GM12872 (cell line): ENCODE measurements around the gene MCIDAS.

Experiments
- TF ChIP-seq, protein P1 (sequence below): IDR thresholded peaks from 3 replicates; pipeline ENCODE4 v1.5.1; 2011; ENCODE audit warnings: low read depth, mild to moderate bottlenecking, low read length, moderate library complexity; ENCODE audit not compliant: insufficient read depth

The MCIDAS gene

DNA sequence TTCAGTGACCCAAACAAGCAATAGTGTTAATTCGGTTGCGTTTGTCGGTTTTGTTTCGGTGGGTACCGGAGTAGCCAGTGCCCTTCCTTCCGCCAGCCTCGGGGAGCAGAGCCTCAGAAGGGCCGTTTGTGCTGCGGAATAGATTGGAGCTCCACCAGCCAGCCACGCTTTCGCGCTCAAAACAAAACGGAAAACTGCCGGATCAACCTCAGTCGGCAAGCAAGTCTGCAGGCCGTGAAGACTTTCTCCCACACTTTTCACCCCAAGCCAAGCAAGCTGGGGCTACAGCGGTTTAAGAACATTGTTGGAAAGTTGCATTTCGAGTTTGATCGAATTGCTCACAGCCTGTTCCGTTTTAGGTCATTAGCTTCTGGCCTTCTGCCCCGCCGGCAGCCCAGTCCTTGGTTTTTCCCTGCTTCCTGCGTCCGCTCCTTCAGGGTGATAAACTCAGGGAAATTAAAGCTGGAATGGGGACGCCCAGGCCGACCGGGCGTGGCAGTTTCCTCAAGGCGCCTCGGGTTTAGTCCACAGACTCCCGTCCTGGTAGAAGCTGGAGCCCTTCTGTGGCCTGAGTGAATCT lies 7.1 kb upstream of the MCIDAS start:
- TF ChIP-seq, protein P1, sequence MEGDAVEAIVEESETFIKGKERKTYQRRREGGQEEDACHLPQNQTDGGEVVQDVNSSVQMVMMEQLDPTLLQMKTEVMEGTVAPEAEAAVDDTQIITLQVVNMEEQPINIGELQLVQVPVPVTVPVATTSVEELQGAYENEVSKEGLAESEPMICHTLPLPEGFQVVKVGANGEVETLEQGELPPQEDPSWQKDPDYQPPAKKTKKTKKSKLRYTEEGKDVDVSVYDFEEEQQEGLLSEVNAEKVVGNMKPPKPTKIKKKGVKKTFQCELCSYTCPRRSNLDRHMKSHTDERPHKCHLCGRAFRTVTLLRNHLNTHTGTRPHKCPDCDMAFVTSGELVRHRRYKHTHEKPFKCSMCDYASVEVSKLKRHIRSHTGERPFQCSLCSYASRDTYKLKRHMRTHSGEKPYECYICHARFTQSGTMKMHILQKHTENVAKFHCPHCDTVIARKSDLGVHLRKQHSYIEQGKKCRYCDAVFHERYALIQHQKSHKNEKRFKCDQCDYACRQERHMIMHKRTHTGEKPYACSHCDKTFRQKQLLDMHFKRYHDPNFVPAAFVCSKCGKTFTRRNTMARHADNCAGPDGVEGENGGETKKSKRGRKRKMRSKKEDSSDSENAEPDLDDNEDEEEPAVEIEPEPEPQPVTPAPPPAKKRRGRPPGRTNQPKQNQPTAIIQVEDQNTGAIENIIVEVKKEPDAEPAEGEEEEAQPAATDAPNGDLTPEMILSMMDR = no peak

DNA sequence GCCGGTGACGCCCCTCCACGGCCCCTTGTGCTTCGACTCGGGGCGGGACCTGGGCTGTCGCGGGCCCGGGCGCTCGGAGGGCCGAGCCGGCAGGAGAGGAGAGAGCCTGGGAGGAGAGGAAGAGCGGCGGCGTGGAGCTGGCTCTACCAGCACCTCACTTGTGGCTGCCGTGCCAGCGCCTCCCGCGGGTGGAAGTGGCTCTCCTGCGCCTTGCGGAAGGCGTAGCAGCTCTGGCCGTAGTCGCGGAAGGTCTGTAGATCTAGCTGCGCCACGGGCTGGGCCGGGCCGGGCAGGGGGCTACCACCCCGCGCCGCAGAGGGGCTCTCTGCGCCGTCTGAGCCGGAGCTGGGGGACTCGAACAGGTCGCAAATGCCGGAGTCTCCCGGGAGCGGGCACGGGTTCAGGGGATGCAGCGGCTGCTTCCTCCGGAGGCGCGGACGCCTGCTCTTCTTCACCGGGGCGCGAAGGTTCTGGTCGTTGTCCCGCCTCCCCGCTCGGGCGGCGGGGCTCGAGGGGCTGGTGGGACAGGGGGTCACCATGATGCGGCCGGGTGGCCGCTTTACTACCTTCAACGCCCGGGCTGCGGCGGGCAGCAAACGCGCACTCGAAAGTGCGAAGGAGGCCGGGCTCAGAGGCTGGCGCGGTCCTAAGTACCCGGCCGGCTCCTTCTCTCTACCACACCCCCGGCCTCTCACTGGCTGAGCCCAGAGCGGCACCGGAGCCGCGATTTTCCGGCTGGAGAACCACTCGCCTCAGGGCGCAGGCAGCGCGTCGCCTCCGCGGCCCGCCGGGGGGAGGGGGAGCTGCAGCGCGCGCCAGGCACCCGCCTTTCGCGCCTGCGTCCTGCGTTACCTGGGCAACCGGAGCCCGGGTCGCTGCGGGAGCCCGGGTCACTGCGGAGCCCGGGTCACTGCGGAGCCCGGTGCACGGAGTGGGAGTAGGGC lies 6.1 kb upstream of the MCIDAS start, which contains the start of gene CCNO:
CCNO (minus strand) TSS at position 624 of the 944 bp plus-strand sequence; CDS start at position 539, 85 bp downstream.
- TF ChIP-seq, protein P1 = peak; percentile 26; the same call in 1 of the 3 replicates

DNA sequence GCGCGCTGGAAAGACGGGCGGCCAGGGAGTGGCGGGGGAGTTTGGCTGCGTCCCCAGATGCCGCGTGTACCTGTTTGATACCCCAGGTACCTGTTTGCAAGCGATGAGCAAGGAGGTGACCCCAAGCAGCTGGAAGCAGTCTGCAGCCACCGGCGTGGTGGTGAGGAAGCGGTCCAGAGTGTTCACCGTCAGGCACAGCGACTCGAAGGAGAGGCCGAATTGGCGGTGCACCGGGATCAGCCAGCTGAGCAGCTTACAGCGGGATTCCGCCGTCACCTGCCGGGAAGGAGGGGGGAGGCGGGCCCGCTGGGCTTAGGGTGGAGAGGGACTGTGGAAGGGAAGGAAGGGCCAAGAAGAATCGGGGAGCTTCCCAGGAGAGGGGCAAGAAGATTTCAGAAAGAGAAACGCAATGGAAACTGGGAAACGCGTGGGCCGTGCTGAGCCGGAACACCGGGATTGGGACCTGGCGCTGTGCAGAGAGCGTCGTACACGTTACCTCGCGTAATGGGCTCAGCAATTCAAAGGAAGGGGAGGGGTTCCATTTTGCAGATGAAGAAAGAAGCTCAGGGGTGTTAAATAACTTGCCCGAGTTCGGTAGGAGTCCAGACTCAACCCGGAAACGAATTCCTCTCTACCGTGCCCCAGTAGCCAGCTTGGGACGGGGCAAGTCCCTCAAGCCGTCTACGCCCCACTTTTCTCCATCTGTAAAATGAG lies 5.3 kb upstream of the MCIDAS start:
- TF ChIP-seq, protein P1 = no peak

DNA sequence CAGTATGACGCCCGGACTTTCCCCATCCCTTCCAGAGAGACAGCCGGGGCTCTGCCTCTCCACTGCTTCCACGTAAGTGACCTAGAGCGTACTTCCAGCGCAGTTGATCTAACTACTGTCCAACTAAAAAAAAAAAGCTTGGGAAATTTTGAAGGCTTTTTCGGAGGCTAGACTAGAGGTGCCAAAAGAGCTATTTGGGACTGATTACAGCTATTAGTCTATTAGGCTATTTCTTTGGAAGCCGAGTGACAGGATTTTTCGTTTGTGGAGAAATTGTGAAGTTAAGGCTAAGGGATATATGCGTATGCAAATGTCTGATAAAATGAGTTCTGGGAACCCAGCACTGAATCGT lies 4.8 kb upstream of the MCIDAS start:
- TF ChIP-seq, protein P1 = no peak

DNA sequence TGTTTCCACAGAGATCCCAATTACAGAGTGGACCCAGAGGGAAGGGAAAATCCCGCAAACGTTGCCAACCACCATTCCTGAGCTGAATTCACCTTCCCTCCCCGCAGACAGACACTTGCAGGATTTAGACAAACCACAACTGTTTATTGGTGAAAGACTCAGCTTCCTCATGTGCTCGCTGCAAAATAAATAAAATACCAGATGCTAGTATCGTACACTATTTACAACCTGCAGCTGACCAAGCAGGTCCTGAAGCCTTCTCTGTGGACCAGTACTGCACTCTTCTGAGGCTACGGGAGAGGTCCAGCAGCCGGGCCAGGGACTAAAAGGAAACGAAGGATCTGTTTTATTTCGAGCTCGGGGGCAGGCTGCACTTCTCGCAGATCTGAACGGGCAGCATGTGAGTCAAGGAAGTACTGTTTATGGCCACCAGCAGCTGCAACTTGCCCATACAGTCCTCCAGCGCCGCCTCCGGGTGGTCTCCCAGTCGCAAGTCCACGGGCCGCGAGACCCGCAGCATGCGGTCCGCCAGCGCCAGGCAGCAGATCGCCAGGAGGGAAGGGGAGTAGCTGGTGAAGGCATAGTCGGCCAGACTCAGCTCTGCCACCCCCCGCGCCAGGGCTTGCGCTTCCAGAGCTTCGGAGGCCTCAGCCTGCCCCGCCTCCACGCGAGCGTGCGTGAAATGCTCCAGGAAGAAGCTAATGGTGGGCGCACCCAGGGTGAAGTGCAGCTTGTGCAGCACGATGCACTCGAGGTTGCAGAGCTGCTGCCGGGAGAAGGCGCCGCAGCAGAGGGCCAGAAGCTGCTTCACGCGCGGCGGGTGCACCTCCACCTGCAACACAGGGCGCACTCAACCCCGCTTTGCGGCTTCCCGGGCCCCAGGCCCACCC lies 4.2 kb upstream of the MCIDAS start:
- TF ChIP-seq, protein P1 = no peak

DNA sequence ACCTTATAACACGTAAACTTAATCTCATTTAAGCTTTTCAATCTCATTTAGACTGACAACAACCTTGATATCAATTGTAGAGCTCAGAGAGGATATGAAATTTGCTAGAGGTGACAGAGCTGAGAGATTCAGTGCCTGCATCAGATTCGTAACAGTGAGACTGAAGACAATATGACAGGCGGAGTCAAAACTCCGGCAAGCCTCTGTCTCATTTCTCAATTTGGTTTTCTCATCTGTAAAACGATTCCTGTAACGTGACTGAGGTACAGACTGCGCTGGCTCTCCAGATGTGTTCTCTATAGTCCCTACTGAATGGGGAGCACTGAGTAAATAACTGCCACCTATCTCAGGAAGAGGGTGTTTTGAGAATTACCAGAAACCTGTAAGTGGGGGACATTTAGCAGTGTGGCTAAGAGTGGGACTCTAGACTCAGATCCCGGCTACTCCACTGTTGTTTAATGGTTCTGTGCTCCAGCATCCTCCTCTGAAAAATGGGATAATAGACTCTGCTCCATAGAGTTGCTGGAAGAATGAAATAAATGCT lies 3.0 kb upstream of the MCIDAS start:
- TF ChIP-seq, protein P1 = no peak
